KBM-7 (cell line): ENCODE results near the gene FMO1.
"Not testable (repeated sequence)": the region's sequence is repeated elsewhere in the genome, so short reads cannot be mapped to it uniquely, and the experiment has no call there.

Experiments
- DNase-seq: peaks from one replicate; pipeline ENCODE4 v3.0.0-alpha.2; 2015
- in situ Hi-C: fragments of 300-500 bp; cut with MboI; formaldehyde crosslinking; loops from 2 replicates; pipeline ENCODE4 v1.14.3; 2020; ENCODE audit warnings: low sequenced_read_pairs, low pct_unique_long_range_greater_than_20kb, mixed read lengths

FMO1 gene

DNA sequence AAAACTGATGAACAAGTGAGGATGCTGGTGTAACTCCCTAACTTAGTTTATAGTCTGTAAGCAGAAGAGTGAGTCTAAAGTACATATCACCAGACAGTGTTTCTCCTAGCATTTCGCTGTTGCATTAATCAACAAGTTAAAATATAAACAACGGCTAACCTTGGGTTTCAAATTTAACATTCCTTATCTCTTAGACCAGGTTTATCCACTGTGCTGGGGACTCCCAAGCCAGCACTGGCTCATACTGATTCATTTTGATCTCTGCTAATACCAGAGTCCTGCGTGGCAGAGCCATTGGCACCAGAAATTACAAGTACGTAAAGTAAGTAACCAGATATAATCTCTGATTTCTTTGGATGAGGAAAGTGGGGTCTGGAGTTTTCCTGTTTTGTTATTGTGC is at the start of gene FMO1:
Gene FMO1, plus strand, starts transcription at position 193 of the 400 bp plus-strand sequence. CDS start 9,594 bp downstream, outside the sequence.
- DNase-seq: no peak
- in situ Hi-C loops: no loop called here

- in situ Hi-C loops: no loop called here
- DNase-seq: no peak
Observed at GRCh38 chr1:171204296-171204695, 44.0 kb upstream of the FMO1 start.

- in situ Hi-C loops: no loop called here
- DNase-seq: no peak
Observed at GRCh38 chr1:171206204-171206977, 41.9 kb upstream of the FMO1 start.

- in situ Hi-C loops: no loop called here
- DNase-seq: no peak
Observed at GRCh38 chr1:171206978-171207355, 41.3 kb upstream of the FMO1 start.

- in situ Hi-C loops: no loop called here
- DNase-seq: no peak
Observed at GRCh38 chr1:171207377-171207776, 40.9 kb upstream of the FMO1 start.

- in situ Hi-C loops: no loop called here
- DNase-seq: no peak
Observed at GRCh38 chr1:171210355-171210754, 37.9 kb upstream of the FMO1 start.

DNA sequence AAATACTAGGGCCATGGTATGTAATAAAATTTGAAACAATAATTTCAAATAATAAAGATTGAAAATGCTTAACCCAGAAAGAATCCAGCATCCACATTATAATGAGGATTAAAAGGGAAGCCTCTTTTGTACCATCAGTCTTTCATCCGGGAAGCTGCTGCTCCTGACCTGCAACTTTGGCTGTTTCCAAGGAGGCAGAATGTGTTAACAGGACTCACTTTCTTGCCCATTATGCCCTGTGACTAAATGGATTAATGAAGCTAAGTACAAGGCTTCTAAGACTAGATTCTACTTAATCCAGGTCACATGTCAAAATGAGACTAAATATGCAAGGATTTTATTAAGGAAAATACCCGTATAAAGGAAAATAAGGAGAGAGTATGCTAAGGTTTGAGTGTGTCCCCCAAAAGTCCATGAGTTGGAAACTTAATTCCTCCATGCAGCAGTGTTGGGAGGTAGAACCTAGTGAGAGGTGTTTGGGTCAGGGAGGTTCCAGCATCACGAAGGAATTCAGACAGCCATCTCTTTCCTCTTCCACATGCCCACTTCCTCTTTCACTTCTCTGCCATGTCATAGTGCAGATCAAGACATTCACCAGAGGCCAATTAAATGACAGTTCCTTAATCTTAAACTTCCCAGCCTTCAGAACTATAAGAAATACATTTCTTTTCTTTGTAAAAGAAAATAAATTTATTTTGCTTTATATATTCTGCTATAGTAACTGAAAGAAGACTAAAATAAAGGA is 35.5 kb upstream of the FMO1 start:
- DNase-seq: peak; percentile 33
- in situ Hi-C loops: no loop called here

DNA sequence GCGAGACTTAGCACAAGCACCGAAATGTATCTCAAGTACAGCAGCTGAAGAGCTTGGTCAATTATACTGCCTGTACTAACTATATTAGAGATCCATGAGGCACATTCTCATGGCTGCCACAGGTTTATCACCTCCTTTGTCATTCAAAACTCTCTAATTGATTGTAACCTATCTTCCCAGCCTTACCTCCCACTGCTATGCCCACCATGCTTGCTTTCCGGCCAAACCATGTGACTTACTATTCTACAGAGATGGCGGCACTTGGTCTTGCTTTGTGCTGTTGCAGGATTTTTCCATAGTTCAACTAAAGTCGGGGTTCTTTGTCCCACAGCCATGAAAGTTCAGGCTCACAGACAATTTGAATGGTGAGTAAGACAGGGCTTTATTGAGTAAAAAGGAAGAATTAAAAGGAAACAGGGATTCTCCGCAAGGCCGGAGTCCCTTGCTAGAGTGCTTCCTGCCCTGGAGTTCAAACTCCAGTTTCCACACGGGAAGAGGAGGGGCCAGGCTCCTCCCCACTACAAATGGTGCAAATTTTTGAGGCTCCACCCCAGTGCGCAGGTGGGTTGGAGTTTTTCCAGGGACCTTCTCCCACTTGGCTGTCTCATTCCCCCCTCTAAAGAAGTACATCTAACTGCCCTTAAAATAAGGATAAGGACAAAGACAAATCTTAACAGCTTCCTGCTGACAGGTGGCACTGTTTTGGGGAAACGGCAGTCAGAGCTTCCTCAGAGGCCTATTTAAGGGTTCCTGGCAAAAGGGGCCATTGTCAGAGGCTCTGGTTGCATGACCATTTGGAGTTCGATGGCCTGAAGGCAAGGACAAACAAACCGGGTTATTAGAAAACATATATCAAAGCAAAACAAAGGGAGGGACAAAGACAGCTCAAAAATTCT is 34.5 kb upstream of the FMO1 start:
- in situ Hi-C loops: no loop called here
- DNase-seq: no peak

DNA sequence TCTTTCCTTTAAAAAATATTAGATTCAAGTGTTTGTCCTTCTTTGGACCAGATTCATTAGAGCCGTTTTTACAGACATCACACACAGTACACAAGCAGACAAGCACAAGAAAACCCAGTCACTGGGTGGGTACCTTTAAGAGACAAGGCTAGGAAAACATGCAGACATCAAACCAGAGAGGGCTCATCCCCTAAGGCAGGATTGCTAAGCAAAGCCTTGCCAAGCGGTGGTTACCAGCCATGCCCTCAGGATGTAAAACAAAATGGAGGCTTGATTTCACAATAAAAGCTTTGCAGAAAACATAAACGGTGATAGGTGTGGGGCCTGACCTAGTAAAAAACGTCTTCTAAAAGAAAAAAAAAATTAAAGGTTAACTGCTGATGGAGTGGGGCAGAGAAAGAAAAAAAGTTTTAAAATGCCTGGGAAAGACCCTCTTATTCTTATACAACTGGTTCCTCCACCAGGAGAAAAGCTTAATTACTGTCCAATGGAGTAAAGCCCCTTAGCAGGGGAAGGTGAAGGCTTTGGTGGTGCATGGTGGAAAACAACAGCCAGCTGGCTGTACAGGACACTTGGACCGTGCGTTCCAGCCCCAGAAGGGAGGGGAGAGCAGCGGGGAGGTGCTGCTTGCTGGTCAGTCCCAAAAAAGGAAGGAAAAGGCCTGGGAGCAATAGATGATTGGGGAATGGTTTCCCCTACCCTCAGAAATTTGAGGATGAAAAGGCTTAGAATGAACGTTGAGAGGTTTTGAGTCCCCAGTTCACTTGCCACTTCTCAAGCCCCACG is 30.4 kb upstream of the FMO1 start:
- DNase-seq: no peak
- in situ Hi-C loops: no loop called here

- no peak for DNase-seq
- in situ Hi-C loops: no loop called here
Observed at GRCh38 chr1:171218661-171219060, 29.6 kb upstream of the FMO1 start.

- DNase-seq: no peak
- in situ Hi-C loops: no loop called here
Observed at GRCh38 chr1:171219346-171220080, 28.8 kb upstream of the FMO1 start.

DNA sequence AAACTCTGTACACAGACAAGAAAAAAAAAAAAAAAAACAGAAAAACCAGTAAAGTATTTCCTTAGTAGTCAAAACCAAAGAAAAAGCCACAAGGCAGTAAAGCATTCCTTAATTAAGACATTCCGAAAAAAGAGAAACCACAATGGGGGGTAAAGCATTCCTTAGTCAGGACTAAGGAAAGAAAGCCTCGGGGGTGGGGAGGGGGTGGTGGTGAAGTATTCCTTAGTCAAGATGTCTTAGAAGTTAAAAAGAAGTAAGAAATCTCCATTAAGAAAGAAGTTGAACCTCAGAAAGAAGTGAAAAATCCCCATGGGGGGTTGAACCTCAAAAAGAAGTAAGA is 28.2 kb upstream of the FMO1 start:
- no peak for DNase-seq
- in situ Hi-C loops: no loop called here

DNA sequence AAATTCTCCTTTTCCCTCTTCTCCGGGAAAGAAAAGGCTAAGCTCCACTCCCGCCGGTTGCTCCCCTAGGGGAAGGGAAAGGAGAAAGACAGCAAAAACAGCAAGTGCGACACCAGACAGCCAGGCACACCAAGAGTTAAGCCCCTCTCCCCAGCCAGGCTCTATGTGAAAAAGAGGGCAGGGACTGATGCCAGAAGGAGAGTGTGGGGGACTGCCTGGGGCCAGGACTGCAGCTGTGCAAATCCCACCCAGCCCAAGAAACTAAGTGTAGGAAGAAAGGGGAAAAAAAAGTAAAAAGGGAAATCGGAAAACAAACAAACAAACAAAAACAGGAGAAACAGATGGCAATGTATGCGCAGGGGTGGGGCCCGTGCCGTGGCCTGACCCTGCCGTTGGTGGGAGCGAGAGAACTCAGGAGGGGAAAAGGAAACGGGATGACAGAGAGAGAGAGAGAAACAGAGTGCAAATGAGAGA is 27.7 kb upstream of the FMO1 start:
- no peak for DNase-seq
- in situ Hi-C loops: no loop called here

DNA sequence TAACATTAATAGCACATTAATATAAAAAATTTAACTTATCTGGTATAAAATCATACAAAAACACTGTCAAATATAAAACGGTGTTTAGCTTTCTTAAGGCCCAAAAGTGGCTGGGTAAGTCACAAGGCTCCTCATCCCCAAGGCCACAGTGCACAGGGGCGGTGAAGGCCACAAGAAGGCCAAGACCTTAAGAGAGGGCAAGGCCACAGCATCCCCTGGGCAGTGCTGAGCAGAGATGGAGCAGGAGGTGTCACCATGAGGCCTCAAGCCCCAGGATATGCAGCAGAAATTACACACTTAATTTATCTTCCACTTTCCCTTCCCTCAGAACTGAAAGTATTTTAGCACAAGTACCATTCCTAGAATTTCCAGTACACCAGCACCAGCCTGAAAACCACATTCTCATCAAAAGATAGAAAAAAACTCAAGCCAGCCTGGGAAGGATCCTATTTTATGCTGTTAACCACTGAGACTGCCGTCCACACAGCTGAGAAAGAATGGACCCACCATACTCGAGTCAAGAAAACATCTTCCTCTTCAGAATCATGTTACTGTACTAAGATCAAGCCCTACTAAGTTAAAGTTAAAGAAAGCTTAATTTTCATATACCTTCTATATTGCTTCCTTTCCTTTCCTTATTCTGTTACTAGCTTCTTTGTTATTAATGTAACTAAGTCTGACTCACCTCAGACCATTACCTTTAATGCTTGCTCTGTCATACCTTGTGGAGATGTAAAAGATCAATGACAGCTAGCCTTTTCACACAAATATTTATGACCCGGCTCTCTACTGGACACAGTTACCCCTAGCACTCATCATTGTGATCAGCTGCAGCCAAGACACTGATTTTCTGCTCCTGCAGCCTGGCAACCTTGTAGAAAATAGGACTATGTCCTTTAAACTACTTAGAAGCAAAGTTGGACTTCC is 26.4 kb upstream of the FMO1 start:
- in situ Hi-C loops: no loop called here
- DNase-seq: no peak

GRCh38 chr1:171222936-171223335 is 25.4 kb upstream of the FMO1 start:
- in situ Hi-C loops: no loop called here
- no peak for DNase-seq

- in situ Hi-C loops: not testable (repeated sequence)
Observed at GRCh38 chr1:171224257-171224656, 24.0 kb upstream of the FMO1 start.

DNA sequence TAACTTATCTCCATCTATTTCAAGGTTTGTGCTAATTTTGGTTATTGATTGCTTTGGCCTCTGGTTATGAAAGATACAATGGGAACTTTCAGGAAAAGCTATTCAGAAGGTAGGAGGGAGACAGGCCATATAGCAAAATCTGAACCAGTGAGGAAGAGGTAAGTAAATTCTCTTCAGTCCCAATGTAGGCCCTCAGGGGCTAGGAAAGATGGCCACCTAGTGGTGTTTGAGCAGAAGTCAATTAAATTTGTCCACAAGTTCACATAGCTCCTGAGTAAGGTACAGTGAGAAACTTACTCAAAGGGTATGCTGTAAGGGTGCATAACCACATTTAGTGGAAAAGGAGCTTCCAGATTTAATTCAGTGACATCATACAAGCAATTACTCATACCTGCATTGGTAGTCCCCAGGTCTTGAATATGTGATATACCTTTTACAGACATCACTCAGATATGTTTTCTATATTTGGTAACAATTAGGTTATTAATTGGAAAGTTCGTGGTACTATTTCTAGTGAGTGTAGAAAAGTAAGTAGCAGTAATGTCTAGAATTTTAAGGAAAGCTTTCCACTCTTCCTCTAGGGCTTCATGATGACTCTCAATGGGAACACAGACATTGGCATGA is 21.4 kb upstream of the FMO1 start:
- in situ Hi-C loops: no loop called here
- peak; percentile 45 for DNase-seq

More at GRCh38 chr1:171224257-171224656, 24.0 kb upstream of the FMO1 start:
- peak; percentile 23 for DNase-seq
